Measurements from ENCODE around the gene CPT1B. TPM values are rescaled to one million over a fixed set of nuclear protein-coding genes. Genes with fewer than 3 reads are reported as not detected.
"Not testable (repeated sequence)": the region's sequence is repeated elsewhere in the genome, so short reads cannot be mapped to it uniquely, and the experiment has no call there.

Gene CPT1B
- total RNA-seq, 2 experiments from 2014 or later: 77.4 to 80.9 TPM

DNA sequence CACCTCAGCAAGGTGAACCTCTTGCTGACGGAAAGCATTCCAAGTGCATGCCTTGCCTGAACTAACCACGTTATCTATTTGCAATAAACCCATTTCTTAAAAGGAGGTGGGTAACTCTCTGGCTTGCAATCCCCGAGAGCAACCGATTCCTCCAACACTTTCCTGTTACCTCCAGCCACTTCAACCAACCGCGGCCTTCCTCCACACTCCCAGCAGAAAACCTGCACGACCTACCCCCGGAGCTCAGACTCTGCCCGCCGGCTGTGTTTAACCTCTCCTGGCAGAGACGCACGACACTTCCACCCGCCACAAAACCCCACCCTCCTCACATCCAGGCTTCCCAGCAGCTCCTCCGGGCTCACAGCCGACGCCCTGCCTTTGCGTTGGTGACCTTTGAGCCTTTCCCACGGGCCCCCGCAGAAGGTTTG lies 53.5 kb downstream of the CPT1B start:
- Mint-ChIP-seq H3K27me3 (ENCODE audit: low read depth) (no peaks in the 10 kb centered on the region), H3K4me3 (peak overlapping the region; percentile 97), H3K27ac (peak overlapping the region; percentile 95), H3K36me3 (ENCODE audit: low read depth) (peaks cover 45% of the 10 kb centered on the region), H3K9me3 (ENCODE audit: insufficient read depth) (no peaks in the 10 kb centered on the region), H3K4me1 (ENCODE audit: low read depth) (peaks cover 45% of the 10 kb centered on the region)
- no peak for ATAC-seq
- DNase-seq: no peak
- POLR2A ChIA-PET: interaction anchor here (1.0 to 8.7 kb wide), 16 partner anchors 10 to 273 kb away, joined by 3 to 335 read pairs (median 10); partner anchors contain the start of genes ARSA, CHKB, CPT1B and HDAC10
- CTCF ChIA-PET: interaction anchor here (0.8 to 6.5 kb wide), 15 partner anchors 9 to 282 kb away, joined by 3 to 116 read pairs (median 17); partner anchors contain the start of genes ARSA, LMF2, NCAPH2 and SBF1

- Mint-ChIP-seq H3K4me1 (ENCODE audit: low read depth) (peaks cover 42% of the 10 kb centered on the region), H3K4me3 (peak overlapping the region; percentile 97), H3K27me3 (ENCODE audit: low read depth) (no peaks in the 10 kb centered on the region), H3K9me3 (ENCODE audit: insufficient read depth) (no peaks in the 10 kb centered on the region), H3K27ac (peak overlapping the region; percentile 95), H3K36me3 (ENCODE audit: low read depth) (peaks cover 49% of the 10 kb centered on the region)
- POLR2A ChIA-PET: interaction anchor here (1.3 to 8.7 kb wide), 14 partner anchors 9 to 251 kb away, joined by 3 to 335 read pairs (median 18); partner anchors contain the start of genes ARSA, CHKB, CPT1B and KLHDC7B
- DNase-seq (no peak), ATAC-seq (no peak)
- CTCF ChIA-PET: interaction anchor here (1.9 to 6.5 kb wide), 10 partner anchors 10 to 104 kb away, joined by 11 to 116 read pairs (median 38); partner anchors contain the start of genes ARSA, LMF2, NCAPH2 and SBF1
Observed at GRCh38 chr22:50523806-50524675, 54.2 kb downstream of the CPT1B start.

GRCh38 chr22:50523458-50523805 lies 54.8 kb downstream of the CPT1B start:
- peaks cover 36% of the 10 kb centered on the region for H3K4me1 Mint-ChIP-seq (ENCODE audit: low read depth)
- DNase-seq (no peak), ATAC-seq (no peak)
- POLR2A ChIA-PET: interaction anchor here (1.5 to 3.3 kb wide), 3 partner anchors 15 to 51 kb away, joined by 3 to 82 read pairs (median 6); partner anchors contain the start of genes LMF2 and NCAPH2
- CTCF ChIA-PET: interaction anchor here (3.1 to 6.2 kb wide), 3 partner anchors 15 to 97 kb away, joined by 40 to 77 read pairs (median 55); partner anchors contain the start of genes LMF2, NCAPH2 and SYCE3
- H3K27ac Mint-ChIP-seq: peak overlapping the region; percentile 68
- no peaks in the 10 kb centered on the region for H3K27me3 Mint-ChIP-seq (ENCODE audit: low read depth)
- peaks cover 46% of the 10 kb centered on the region for H3K36me3 Mint-ChIP-seq (ENCODE audit: low read depth)
- H3K9me3 Mint-ChIP-seq (ENCODE audit: insufficient read depth): no peaks in the 10 kb centered on the region
- H3K4me3 Mint-ChIP-seq: peak overlapping the region; percentile 97

GRCh38 chr22:50522806-50523438 lies 55.3 kb downstream of the CPT1B start:
- POLR2A ChIA-PET: interaction anchor here (0.7 to 1.7 kb wide), 5 partner anchors 13 to 98 kb away, joined by 3 to 14 read pairs (median 4); partner anchors contain the start of genes LMF2 and NCAPH2
- H3K36me3 Mint-ChIP-seq (ENCODE audit: low read depth): peaks cover 45% of the 10 kb centered on the region
- no peak for DNase-seq
- H3K27ac Mint-ChIP-seq: peak overlapping the region; percentile 68
- no peak for ATAC-seq
- H3K27me3 Mint-ChIP-seq (ENCODE audit: low read depth): no peaks in the 10 kb centered on the region
- no peaks in the 10 kb centered on the region for H3K9me3 Mint-ChIP-seq (ENCODE audit: insufficient read depth)
- CTCF ChIA-PET: interaction anchor here (1.3 to 6.2 kb wide), 2 partner anchors 14 to 40 kb away, joined by 4 to 55 read pairs; partner anchors contain the start of genes LMF2, NCAPH2 and SYCE3
- H3K4me1 Mint-ChIP-seq (ENCODE audit: low read depth): peaks cover 30% of the 10 kb centered on the region
- peak overlapping the region; percentile 36 for H3K4me3 Mint-ChIP-seq

GRCh38 chr22:50522208-50522805 lies 55.9 kb downstream of the CPT1B start:
- Mint-ChIP-seq H3K4me3 (no peak overlapping the region), H3K4me1 (ENCODE audit: low read depth) (peaks cover 24% of the 10 kb centered on the region), H3K36me3 (ENCODE audit: low read depth) (peaks cover 43% of the 10 kb centered on the region), H3K9me3 (ENCODE audit: insufficient read depth) (no peaks in the 10 kb centered on the region), H3K27ac (no peak overlapping the region), H3K27me3 (ENCODE audit: low read depth) (no peaks in the 10 kb centered on the region)
- ATAC-seq: no peak
- DNase-seq: no peak
- ChIA-PET CTCF (interaction anchor here (1.3 kb wide), 1 partner anchor 41 kb away, joined by 4 read pairs; the partner anchor contains the start of gene SYCE3), POLR2A (interaction anchor here (0.7 to 1.7 kb wide), 5 partner anchors 12 to 99 kb away, joined by 3 to 14 read pairs (median 4); partner anchors contain the start of genes LMF2 and NCAPH2)

GRCh38 chr22:50521710-50522109 lies 56.5 kb downstream of the CPT1B start:
- POLR2A ChIA-PET: interaction anchor here (1.6 to 1.7 kb wide), 2 partner anchors 12 to 13 kb away, joined by 4 to 14 read pairs; partner anchors contain the start of genes LMF2 and NCAPH2
- Mint-ChIP-seq H3K27me3 (ENCODE audit: low read depth) (no peaks in the 10 kb centered on the region), H3K4me3 (no peak overlapping the region), H3K36me3 (ENCODE audit: low read depth) (peaks cover 40% of the 10 kb centered on the region), H3K27ac (no peak overlapping the region), H3K4me1 (ENCODE audit: low read depth) (peaks cover 18% of the 10 kb centered on the region), H3K9me3 (ENCODE audit: insufficient read depth) (no peaks in the 10 kb centered on the region)
- CTCF ChIA-PET: interaction anchor here (1.3 kb wide), 1 partner anchor 41 kb away, joined by 4 read pairs; the partner anchor contains the start of gene SYCE3
- ATAC-seq (no peak), DNase-seq (no peak)

DNA sequence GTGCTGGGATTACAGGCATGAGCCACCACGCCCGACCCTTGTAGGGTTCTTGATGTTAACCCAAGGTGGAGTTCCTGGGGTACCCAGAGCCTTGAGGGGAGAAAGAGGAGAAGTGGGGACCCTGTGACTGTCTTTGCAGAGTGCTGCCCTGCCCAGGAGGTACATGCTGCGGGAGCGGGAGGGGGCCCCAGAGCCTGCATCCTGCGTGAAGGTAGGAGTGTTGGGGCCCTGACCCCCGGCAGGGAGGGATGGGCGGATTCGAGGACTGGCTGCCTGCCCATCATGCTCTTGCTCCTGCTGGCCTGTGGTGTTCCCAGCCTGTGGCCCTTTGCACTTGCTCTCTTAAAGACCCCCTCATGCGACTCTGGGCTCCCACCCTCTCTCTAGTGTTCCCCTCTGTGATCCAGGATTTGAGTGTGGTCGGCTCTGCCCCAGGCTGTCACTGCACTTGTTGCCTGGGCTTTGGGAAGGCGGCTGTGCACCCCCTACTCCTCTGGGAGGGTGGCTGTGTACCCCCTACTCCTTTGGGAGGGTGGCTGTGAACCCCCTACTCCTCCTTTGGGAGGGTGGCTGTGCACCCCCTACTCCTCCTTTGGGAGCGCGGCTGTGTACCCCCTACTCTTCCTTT lies 57.3 kb downstream of the CPT1B start:
- H3K27ac Mint-ChIP-seq: no peak overlapping the region
- CTCF ChIA-PET: no interaction called here
- H3K36me3 Mint-ChIP-seq (ENCODE audit: low read depth): peaks cover 47% of the 10 kb centered on the region
- no peaks in the 10 kb centered on the region for H3K9me3 Mint-ChIP-seq (ENCODE audit: insufficient read depth)
- DNase-seq: no peak
- POLR2A ChIA-PET: no interaction called here
- H3K4me3 Mint-ChIP-seq: no peak overlapping the region
- H3K4me1 Mint-ChIP-seq (ENCODE audit: low read depth): peaks cover 18% of the 10 kb centered on the region
- no peak for ATAC-seq
- no peaks in the 10 kb centered on the region for H3K27me3 Mint-ChIP-seq (ENCODE audit: low read depth)

DNA sequence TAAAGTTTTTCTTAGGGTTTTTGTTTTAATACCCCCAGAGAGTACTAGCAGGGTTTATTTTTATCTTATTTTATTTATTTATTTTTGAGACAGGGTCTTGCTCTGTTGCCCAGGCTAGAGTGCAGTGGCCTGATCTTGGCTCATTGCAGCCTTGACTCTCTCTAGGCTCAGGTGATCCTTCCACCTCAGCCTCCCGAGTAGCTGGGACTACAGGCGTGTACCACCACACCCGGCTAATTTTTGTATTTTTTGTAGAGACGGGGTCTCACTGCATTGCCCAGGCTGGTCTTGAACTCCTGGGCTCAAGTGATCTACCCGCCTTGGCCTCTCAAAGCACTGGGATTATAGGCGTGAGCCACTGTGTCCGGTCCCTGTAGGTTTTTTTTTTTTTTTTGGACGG lies 58.0 kb downstream of the CPT1B start:
- peaks cover 50% of the 10 kb centered on the region for H3K36me3 Mint-ChIP-seq (ENCODE audit: low read depth)
- ATAC-seq; H3K4me3 Mint-ChIP-seq; H3K27ac Mint-ChIP-seq; DNase-seq; CTCF ChIA-PET; H3K27me3 Mint-ChIP-seq (ENCODE audit: low read depth); H3K9me3 Mint-ChIP-seq (ENCODE audit: insufficient read depth): not testable (repeated sequence)
- peaks cover 22% of the 10 kb centered on the region for H3K4me1 Mint-ChIP-seq (ENCODE audit: low read depth)
- POLR2A ChIA-PET: interaction anchor here (0.6 kb wide), 1 partner anchor 12 kb away, joined by 3 read pairs; the partner anchor contains the start of genes LMF2 and NCAPH2

DNA sequence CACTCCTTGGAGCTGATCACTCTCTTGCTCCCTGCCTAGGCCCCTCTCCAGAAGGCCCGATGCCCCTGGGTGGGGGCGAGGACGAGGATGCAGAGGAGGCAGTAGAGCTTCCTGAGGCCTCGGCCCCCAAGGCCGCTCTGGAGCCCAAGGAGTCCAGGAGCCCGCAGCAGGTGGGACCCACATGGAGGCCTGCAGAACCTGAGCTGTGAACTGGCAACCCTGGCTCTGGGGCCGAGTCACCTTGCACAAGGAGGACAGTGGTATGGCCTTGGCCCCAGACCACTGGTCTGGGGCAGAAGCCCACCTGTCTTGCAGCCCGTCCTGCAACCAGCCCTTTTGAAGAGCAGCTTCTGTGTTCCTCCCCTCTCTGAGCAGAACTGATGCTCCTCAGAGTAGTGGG lies 59.1 kb downstream of the CPT1B start:
- peaks cover 20% of the 10 kb centered on the region for H3K4me1 Mint-ChIP-seq (ENCODE audit: low read depth)
- ChIA-PET CTCF (interaction anchor here (1.1 kb wide), 1 partner anchor 44 kb away, joined by 3 read pairs; no protein-coding TSS in a partner anchor), POLR2A (interaction anchor here (0.7 kb wide), 1 partner anchor 11 kb away, joined by 3 read pairs; the partner anchor contains the start of genes LMF2 and NCAPH2)
- ATAC-seq (no peak), DNase-seq (no peak)
- H3K27me3 Mint-ChIP-seq (ENCODE audit: low read depth): no peaks in the 10 kb centered on the region
- no peak overlapping the region for H3K4me3 Mint-ChIP-seq
- H3K9me3 Mint-ChIP-seq (ENCODE audit: insufficient read depth): no peaks in the 10 kb centered on the region
- H3K36me3 Mint-ChIP-seq (ENCODE audit: low read depth): peaks cover 51% of the 10 kb centered on the region
- no peak overlapping the region for H3K27ac Mint-ChIP-seq
